SK-N-SH treated with all-trans-retinoic acid at 6 μM for 48 hours (cell line): ENCODE results near the gene DHODH.

ENCODE experiments used
- ATAC-seq: fragments of 200-7000 bp; cut with Tn5 transposase; 3 replicates; pipeline ENCODE4 v1.9.1; 2020; ENCODE audit warnings: mild to moderate bottlenecking, moderate library complexity
- ARNTL ChIP-seq: fragments of 450-650 bp; formaldehyde crosslinking; IDR thresholded peaks from 2 replicates; pipeline ENCODE4 v1.5.0; 2020; ENCODE audit warnings: low read depth, mild to moderate bottlenecking, moderate library complexity, borderline replicate concordance
- BACH2 ChIP-seq: fragments of 250-450 bp; sonication (Bioruptor Pico); IDR thresholded peaks from 2 replicates; pipeline ENCODE4 v1.9.0; 2021; ENCODE audit warnings: mild to moderate bottlenecking, borderline replicate concordance
- CSDC2 ChIP-seq: fragments of 250-450 bp; sonication (Bioruptor Pico); IDR thresholded peaks from 2 replicates; pipeline ENCODE4 v1.5.0; 2020; ENCODE audit warnings: mild to moderate bottlenecking, moderate library complexity
- CSRNP3 ChIP-seq: fragments of 250-450 bp; sonication (Bioruptor Pico); IDR thresholded peaks from 2 replicates; pipeline ENCODE4 v1.5.1; 2021; ENCODE audit warnings: mild to moderate bottlenecking, moderate library complexity
- ESRRG ChIP-seq: fragments of 250-450 bp; sonication (Bioruptor Pico); IDR thresholded peaks from 2 replicates; pipeline ENCODE4 v1.6.1; 2021; ENCODE audit warnings: mild to moderate bottlenecking
- GLIS3 ChIP-seq: fragments of 250-450 bp; sonication (Bioruptor Pico); IDR thresholded peaks from 2 replicates; pipeline ENCODE4 v1.5.0; 2020; ENCODE audit warnings: mild to moderate bottlenecking, moderate library complexity
- ISL1 ChIP-seq: fragments of 250-450 bp; sonication (Bioruptor Pico); IDR thresholded peaks from 2 replicates; pipeline ENCODE4 v2.1.2; 2022; ENCODE audit warnings: mild to moderate bottlenecking, moderate library complexity
- OSR1 ChIP-seq: fragments of 250-450 bp; sonication (Bioruptor Pico); IDR thresholded peaks from 2 replicates; pipeline ENCODE4 v1.8.0; 2022; ENCODE audit warnings: moderate library complexity, mild to moderate bottlenecking, inconsistent platforms
- POU6F1 ChIP-seq: fragments of 250-450 bp; sonication (Bioruptor Pico); IDR thresholded peaks from 2 replicates; pipeline ENCODE4 v1.8.0; 2021; ENCODE audit warnings: low read depth, mild to moderate bottlenecking, moderate library complexity, borderline replicate concordance
- PPARA ChIP-seq: fragments of 250-450 bp; sonication (Bioruptor Pico); IDR thresholded peaks from 2 replicates; pipeline ENCODE4 v1.5.0; 2020; ENCODE audit warnings: mild to moderate bottlenecking, borderline replicate concordance
- RARB ChIP-seq: fragments of 250-450 bp; sonication (Bioruptor Pico); IDR thresholded peaks from 2 replicates; pipeline ENCODE4 v1.8.0; 2021; ENCODE audit warnings: mild to moderate bottlenecking, moderate library complexity
- SNAI2 ChIP-seq: fragments of 250-450 bp; sonication (Bioruptor Pico); IDR thresholded peaks from 2 replicates; pipeline ENCODE4 v1.5.0; 2020; ENCODE audit warnings: mild to moderate bottlenecking, moderate library complexity
- TCF4 ChIP-seq: fragments of 250-450 bp; sonication (Bioruptor Pico); IDR thresholded peaks from 2 replicates; pipeline ENCODE4 v1.8.0; 2021; ENCODE audit warnings: mild to moderate bottlenecking, moderate library complexity, borderline replicate concordance
- TOX ChIP-seq: fragments of 250-450 bp; sonication (Bioruptor Pico); IDR thresholded peaks from 2 replicates; pipeline ENCODE4 v1.8.0; 2021; ENCODE audit warnings: mild to moderate bottlenecking, moderate library complexity, borderline replicate concordance
- ZC3H10 ChIP-seq: fragments of 250-450 bp; sonication (Bioruptor Pico); IDR thresholded peaks from 2 replicates; pipeline ENCODE4 v1.5.1; 2021; ENCODE audit warnings: mild to moderate bottlenecking, moderate library complexity
- ZFP3 ChIP-seq: fragments of 250-450 bp; sonication (Bioruptor Pico); IDR thresholded peaks from 2 replicates; pipeline ENCODE4 v1.5.0; 2020; ENCODE audit warnings: mild to moderate bottlenecking, moderate library complexity
- ZFP30 ChIP-seq: fragments of 450-650 bp; formaldehyde crosslinking; IDR thresholded peaks from 2 replicates; pipeline ENCODE4 v1.5.0; 2022; ENCODE audit warnings: mild to moderate bottlenecking, moderate library complexity
- ZNF565 ChIP-seq: fragments of 450-650 bp; formaldehyde crosslinking; conservative IDR thresholded peaks from 2 replicates; pipeline ENCODE4 v1.5.0; 2020; ENCODE audit warnings: low read depth, mild to moderate bottlenecking, moderate library complexity
- TF ChIP-seq, protein P1 (sequence below): fragments of 250-450 bp; sonication (Bioruptor Pico); IDR thresholded peaks from 2 replicates; pipeline ENCODE4 v1.5.0; 2020; ENCODE audit warnings: mild to moderate bottlenecking, moderate library complexity
- TF ChIP-seq, protein P2 (sequence below): fragments of 250-450 bp; sonication (Bioruptor Pico); IDR thresholded peaks from 2 replicates; pipeline ENCODE4 v1.5.1; 2020; ENCODE audit warnings: low read depth, mild to moderate bottlenecking, moderate library complexity

DHODH gene

GRCh38 chr16:72044825-72045359 lies 36.3 kb downstream of the DHODH start:
- no peak for ATAC-seq
- TF ChIP-seq GLIS3 (no peak), SNAI2 (CRISPR knock-in tag) (no peak), ESRRG (CRISPR knock-in tag) (no peak), TCF4 (CRISPR knock-in tag) (no peak), ZFP3 (CRISPR knock-in tag) (no peak), TOX (CRISPR knock-in tag) (no peak), ZNF565 (CRISPR knock-in tag) (no peak), CSDC2 (CRISPR knock-in tag) (no peak), OSR1 (CRISPR knock-in tag) (no peak)
- TF ChIP-seq, protein P1, sequence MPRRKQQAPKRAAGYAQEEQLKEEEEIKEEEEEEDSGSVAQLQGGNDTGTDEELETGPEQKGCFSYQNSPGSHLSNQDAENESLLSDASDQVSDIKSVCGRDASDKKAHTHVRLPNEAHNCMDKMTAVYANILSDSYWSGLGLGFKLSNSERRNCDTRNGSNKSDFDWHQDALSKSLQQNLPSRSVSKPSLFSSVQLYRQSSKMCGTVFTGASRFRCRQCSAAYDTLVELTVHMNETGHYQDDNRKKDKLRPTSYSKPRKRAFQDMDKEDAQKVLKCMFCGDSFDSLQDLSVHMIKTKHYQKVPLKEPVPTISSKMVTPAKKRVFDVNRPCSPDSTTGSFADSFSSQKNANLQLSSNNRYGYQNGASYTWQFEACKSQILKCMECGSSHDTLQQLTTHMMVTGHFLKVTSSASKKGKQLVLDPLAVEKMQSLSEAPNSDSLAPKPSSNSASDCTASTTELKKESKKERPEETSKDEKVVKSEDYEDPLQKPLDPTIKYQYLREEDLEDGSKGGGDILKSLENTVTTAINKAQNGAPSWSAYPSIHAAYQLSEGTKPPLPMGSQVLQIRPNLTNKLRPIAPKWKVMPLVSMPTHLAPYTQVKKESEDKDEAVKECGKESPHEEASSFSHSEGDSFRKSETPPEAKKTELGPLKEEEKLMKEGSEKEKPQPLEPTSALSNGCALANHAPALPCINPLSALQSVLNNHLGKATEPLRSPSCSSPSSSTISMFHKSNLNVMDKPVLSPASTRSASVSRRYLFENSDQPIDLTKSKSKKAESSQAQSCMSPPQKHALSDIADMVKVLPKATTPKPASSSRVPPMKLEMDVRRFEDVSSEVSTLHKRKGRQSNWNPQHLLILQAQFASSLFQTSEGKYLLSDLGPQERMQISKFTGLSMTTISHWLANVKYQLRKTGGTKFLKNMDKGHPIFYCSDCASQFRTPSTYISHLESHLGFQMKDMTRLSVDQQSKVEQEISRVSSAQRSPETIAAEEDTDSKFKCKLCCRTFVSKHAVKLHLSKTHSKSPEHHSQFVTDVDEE = no peak
- TF ChIP-seq, all 23 proteins: peak for 0

DNA sequence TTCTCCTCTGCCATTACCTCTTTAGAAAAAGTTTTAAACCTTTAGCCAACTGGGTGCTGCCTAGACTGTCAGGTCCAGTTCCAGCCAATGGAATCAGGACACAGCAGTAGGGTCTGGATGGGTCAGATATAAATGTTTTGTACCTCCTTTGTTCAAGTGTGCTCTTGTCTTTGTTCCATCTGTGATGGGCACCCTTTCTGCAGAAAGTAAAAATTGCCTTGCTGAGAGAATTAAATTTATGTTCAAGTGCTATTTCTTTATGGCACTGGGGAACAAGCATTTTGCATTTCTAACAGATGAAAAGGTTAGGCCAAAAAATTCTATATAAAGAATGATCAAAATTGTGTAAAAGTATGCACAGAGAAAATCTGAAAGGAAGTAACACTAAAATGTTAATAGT lies 40.6 kb downstream of the DHODH start:
- no peak for ATAC-seq
- TF ChIP-seq ZNF565 (CRISPR knock-in tag) = no peak
- no peak for TF ChIP-seq TCF4 (CRISPR knock-in tag)
- TF ChIP-seq PPARA (CRISPR knock-in tag) = no peak
- TF ChIP-seq, protein P2, sequence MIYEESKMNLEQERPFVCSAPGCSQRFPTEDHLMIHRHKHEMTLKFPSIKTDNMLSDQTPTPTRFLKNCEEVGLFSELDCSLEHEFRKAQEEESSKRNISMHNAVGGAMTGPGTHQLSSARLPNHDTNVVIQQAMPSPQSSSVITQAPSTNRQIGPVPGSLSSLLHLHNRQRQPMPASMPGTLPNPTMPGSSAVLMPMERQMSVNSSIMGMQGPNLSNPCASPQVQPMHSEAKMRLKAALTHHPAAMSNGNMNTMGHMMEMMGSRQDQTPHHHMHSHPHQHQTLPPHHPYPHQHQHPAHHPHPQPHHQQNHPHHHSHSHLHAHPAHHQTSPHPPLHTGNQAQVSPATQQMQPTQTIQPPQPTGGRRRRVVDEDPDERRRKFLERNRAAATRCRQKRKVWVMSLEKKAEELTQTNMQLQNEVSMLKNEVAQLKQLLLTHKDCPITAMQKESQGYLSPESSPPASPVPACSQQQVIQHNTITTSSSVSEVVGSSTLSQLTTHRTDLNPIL (CRISPR knock-in tag) = no peak
- no peak for TF ChIP-seq CSRNP3 (CRISPR knock-in tag)
- TF ChIP-seq ZFP3 (CRISPR knock-in tag) = no peak
- TF ChIP-seq ZC3H10 (CRISPR knock-in tag) = no peak
- no peak for TF ChIP-seq ZFP30
- TF ChIP-seq RARB = no peak
- no peak for TF ChIP-seq TOX (CRISPR knock-in tag)
- no peak for TF ChIP-seq BACH2 (CRISPR knock-in tag)
- TF ChIP-seq, protein P1 = no peak
- TF ChIP-seq ESRRG (CRISPR knock-in tag) = no peak
- no peak for TF ChIP-seq ISL1 (CRISPR knock-in tag)
- no peak for TF ChIP-seq ARNTL (CRISPR knock-in tag)
- TF ChIP-seq POU6F1 (CRISPR knock-in tag) = no peak
- no peak for TF ChIP-seq OSR1 (CRISPR knock-in tag)
- no peak for TF ChIP-seq SNAI2 (CRISPR knock-in tag)
- no peak for TF ChIP-seq GLIS3
